GM23338 (cell line): ENCODE results near the gene SLX9. TPM values are rescaled to one million over a fixed set of nuclear protein-coding genes. Genes with fewer than 3 reads are reported as not detected.

Experiments
- ATAC-seq: fragments of 200-7000 bp; cut with Tn5 transposase; 3 replicates; pipeline ENCODE4 v1.9.1; 2020
- DNase-seq: peaks from one replicate; pipeline ENCODE4 v3.0.0-alpha.2; 2015; ENCODE audit warnings: low spot score
- H2AFZ ChIP-seq: fragments of 200-600 bp; sonication (generic); 2 replicates; pipeline ENCODE4 v1.8.0; 2016; ENCODE audit warnings: antibody characterized with exemption, mild to moderate bottlenecking, moderate library complexity
- H3F3A ChIP-seq: fragments of 200-600 bp; sonication (generic); replicated peaks from 2 replicates; pipeline ENCODE4 v1.8.0; 2017; ENCODE audit warnings: antibody characterized with exemption, mixed run types, low read depth
- H3K27ac ChIP-seq: fragments of 200-600 bp; sonication (generic); 2 replicates; pipeline ENCODE4 v1.6.1; 2016; ENCODE audit warnings: low read depth
- H3K27me3 ChIP-seq: fragments of 200-600 bp; sonication (generic); 2 replicates; pipeline ENCODE4 v1.8.0; 2016; ENCODE audit warnings: mild to moderate bottlenecking, mixed run types, moderate library complexity; ENCODE audit not compliant: insufficient read depth
- H3K36me3 ChIP-seq: fragments of 200-600 bp; sonication (generic); 2 replicates; pipeline ENCODE4 v1.8.0; 2016; ENCODE audit warnings: mild to moderate bottlenecking; ENCODE audit not compliant: insufficient read depth
- H3K4me1 ChIP-seq: fragments of 200-600 bp; sonication (generic); 2 replicates; pipeline ENCODE4 v1.8.0; 2016; ENCODE audit warnings: mild to moderate bottlenecking, moderate library complexity; ENCODE audit not compliant: insufficient read depth
- H3K4me2 ChIP-seq: fragments of 200-600 bp; sonication (generic); 2 replicates; pipeline ENCODE4 v1.7.1; 2017; ENCODE audit warnings: mixed run types
- H3K4me3 ChIP-seq: fragments of 200-600 bp; sonication (generic); 2 replicates; pipeline ENCODE4 v1.6.1; 2016; ENCODE audit warnings: mixed run types
- H3K79me2 ChIP-seq: fragments of 200-600 bp; sonication (generic); replicated peaks from 2 replicates; pipeline ENCODE4 v1.8.0; 2017; ENCODE audit warnings: mild to moderate bottlenecking; ENCODE audit not compliant: insufficient read depth
- H3K9me2 ChIP-seq: fragments of 200-600 bp; sonication (generic); 2 replicates; pipeline ENCODE4 v1.8.0; 2017; ENCODE audit not compliant: insufficient read depth
- H4K20me1 ChIP-seq: fragments of 200-600 bp; sonication (generic); replicated peaks from 2 replicates; pipeline ENCODE4 v1.8.0; 2017; ENCODE audit warnings: mild to moderate bottlenecking; ENCODE audit not compliant: insufficient read depth
- H3K27ac Mint-ChIP-seq: 2 replicates; pipeline ENCODE4 v1.8.0; 2020; ENCODE audit warnings: inconsistent platforms, mild to moderate bottlenecking, moderate library complexity, mixed read lengths
- H3K27me3 Mint-ChIP-seq: 3 replicates; pipeline ENCODE4 v1.8.0; 2022; ENCODE audit warnings: low read depth, mild to moderate bottlenecking, moderate library complexity, mixed read lengths, inconsistent platforms; ENCODE audit not compliant: insufficient read depth, poor library complexity
- H3K36me3 Mint-ChIP-seq: 3 replicates; pipeline ENCODE4 v1.8.0; 2021; ENCODE audit warnings: low read depth, mild to moderate bottlenecking, inconsistent platforms, moderate library complexity, mixed read lengths
- H3K4me1 Mint-ChIP-seq: 3 replicates; pipeline ENCODE4 v1.8.0; 2020; ENCODE audit warnings: mild to moderate bottlenecking, inconsistent platforms, mixed read lengths
- H3K4me3 Mint-ChIP-seq: 3 replicates; pipeline ENCODE4 v1.8.0; 2021; ENCODE audit warnings: moderate library complexity, mild to moderate bottlenecking, inconsistent platforms, mixed read lengths
- H3K9me3 Mint-ChIP-seq: 3 replicates; pipeline ENCODE4 v1.8.0; 2020; ENCODE audit warnings: moderate library complexity, mild to moderate bottlenecking, inconsistent platforms, mixed read lengths
- CREB1 ChIP-seq: fragments of 250-450 bp; sonication (Bioruptor Pico); IDR thresholded peaks from 2 replicates; pipeline ENCODE4 v1.5.0; 2020; ENCODE audit warnings: low read depth, mild to moderate bottlenecking, moderate library complexity
- CTCF ChIP-seq, 2 experiments: fragments of 200-600 bp in 1 of 2; sonication (generic) in 1 of 2; conservative IDR thresholded peaks; 2 replicates each; pipeline versions ENCODE4 v1.5.1 to v1.6.1; 2016 to 2017; ENCODE audit warnings: antibody characterized with exemption in 2 of 2, low read depth in 2 of 2, mild to moderate bottlenecking in 2 of 2, moderate library complexity in 1 of 2
- ETS1 ChIP-seq: IDR thresholded peaks from 2 replicates; pipeline ENCODE4 v1.6.1; 2016; ENCODE audit warnings: antibody characterized with exemption
- EZH2 ChIP-seq: fragments of 200-600 bp; sonication (generic); IDR thresholded peaks from one replicate; pipeline ENCODE4 v1.8.0; 2017; ENCODE audit warnings: antibody characterized with exemption, mild to moderate bottlenecking, low read depth; ENCODE audit not compliant: unreplicated experiment
- JUNB ChIP-seq: IDR thresholded peaks from one replicate; pipeline ENCODE4 v1.6.1; 2016; ENCODE audit warnings: antibody characterized with exemption; ENCODE audit not compliant: unreplicated experiment
- NANOG ChIP-seq: IDR thresholded peaks from 2 replicates; pipeline ENCODE4 v1.6.1; 2016; ENCODE audit warnings: antibody characterized with exemption, borderline replicate concordance
- ZNF114 ChIP-seq: fragments of 250-450 bp; sonication (Bioruptor Pico); IDR thresholded peaks from 2 replicates; pipeline ENCODE4 v1.5.0; 2020; ENCODE audit warnings: mild to moderate bottlenecking, moderate library complexity
- ZNF331 ChIP-seq: fragments of 250-450 bp; sonication (Bioruptor Pico); IDR thresholded peaks from 2 replicates; pipeline ENCODE4 v1.5.0; 2020; ENCODE audit warnings: low read depth, mild to moderate bottlenecking, moderate library complexity
- ZNF462 ChIP-seq: fragments of 250-450 bp; sonication (Bioruptor Pico); IDR thresholded peaks from 2 replicates; pipeline ENCODE4 v1.5.0; 2020; ENCODE audit warnings: mild to moderate bottlenecking, moderate library complexity
- polyA plus RNA-seq: library from polyadenylated mRNA; unstranded; fragments of >200 nt; fragmentation: Nextera tagmentation; extraction: Ambion mirVana; gene quantifications from 2 replicates; pipeline ENCODE4 v1.2.1, GENCODE V29; 2016
- total RNA-seq: library from RNA; depleted of rRNA; stranded (reverse); fragments of >200 nt; shearing (Covaris generic); gene quantifications from 2 replicates; pipeline ENCODE4 v1.2.3, GENCODE V29; 2014
- TF ChIP-seq, protein P1 (sequence below): IDR thresholded peaks from one replicate; pipeline ENCODE4 v1.6.1; 2018; ENCODE audit warnings: antibody characterized with exemption; ENCODE audit not compliant: unreplicated experiment

The SLX9 gene
- total and polyA plus RNA-seq, 2 experiments from 2014 or later: 41.5 to 46.9 TPM

DNA sequence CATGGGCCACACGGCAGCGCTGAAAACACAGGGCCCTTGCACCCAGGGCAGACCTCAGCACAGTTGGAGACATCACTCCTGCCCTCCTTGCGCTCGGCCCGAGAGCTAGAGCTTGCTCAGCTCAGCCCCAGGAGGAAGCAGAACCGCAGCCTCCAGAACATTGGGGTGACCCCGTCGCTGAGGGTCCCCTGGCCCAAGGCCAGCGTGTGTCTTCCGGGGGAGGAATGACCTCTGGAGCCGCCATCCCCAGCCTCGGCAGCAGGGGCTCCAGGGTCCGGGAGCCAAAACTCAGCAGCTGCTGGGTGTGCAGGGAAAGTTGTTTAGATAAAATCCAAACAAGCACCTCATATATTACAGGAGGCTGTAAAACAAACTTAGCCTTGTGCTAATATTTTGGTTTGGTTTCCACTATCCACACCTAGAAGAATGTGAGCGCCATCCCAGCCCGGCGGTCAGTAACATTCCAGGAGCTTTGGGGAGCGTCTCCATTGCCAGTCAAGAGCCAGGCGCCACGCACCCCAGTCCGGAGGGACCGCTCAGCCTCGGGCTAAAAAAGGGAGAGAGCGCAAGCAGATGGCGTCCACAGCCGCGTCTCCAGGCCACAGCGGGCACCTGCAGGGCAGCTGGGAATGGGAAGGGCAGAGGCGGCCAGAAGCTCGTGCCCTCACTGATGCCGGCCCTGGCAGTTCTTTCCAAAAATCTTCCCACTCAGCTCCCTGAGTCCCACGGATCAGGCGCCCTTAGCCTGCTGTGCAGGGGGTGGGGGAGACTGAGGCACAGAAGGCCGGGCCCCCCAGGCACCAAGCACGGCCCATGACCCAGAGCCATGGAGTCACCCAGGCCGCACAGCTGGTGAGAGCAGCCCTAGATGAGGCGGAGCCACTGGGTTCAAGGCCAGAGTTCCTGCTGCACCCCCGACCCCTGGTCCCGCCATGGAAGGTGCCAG is 52.0 kb downstream of the SLX9 start:
- ATAC-seq: no peak; the same call in 2 of the 3 replicates

More for the DNA sequence above, 52.0 kb downstream of the SLX9 start:
- H3K4me1 Mint-ChIP-seq: no peaks in the 10 kb centered on the region
- Histone ChIP-seq H4K20me1 (no peaks in the 10 kb centered on the region), H3K36me3 (no peaks in the 10 kb centered on the region), H3K27ac (no peak overlapping the region), H3K79me2 (no peaks in the 10 kb centered on the region), H3K4me1 (no peaks in the 10 kb centered on the region), H3K4me2 (no peak overlapping the region), H2AFZ (no peak overlapping the region), H3K9me2 (no peaks in the 10 kb centered on the region), H3K27me3 (no peaks in the 10 kb centered on the region), H3F3A (no peaks in the 10 kb centered on the region), H3K4me3 (no peak overlapping the region)
- no peaks in the 10 kb centered on the region for H3K36me3 Mint-ChIP-seq
- H3K27me3 Mint-ChIP-seq: peaks cover 8% of the 10 kb centered on the region
- TF ChIP-seq JUNB (no peak), CREB1 (CRISPR knock-in tag) (no peak), EZH2 (no peak), ZNF114 (no peak), ETS1 (no peak), ZNF462 (CRISPR knock-in tag) (no peak), NANOG (no peak), CTCF (conservative IDR thresholded peaks at IDR 0.05; ENCODE audit: low read depth in 2 of 2) (no peak), ZNF331 (CRISPR knock-in tag) (no peak)
- TF ChIP-seq, protein P1, sequence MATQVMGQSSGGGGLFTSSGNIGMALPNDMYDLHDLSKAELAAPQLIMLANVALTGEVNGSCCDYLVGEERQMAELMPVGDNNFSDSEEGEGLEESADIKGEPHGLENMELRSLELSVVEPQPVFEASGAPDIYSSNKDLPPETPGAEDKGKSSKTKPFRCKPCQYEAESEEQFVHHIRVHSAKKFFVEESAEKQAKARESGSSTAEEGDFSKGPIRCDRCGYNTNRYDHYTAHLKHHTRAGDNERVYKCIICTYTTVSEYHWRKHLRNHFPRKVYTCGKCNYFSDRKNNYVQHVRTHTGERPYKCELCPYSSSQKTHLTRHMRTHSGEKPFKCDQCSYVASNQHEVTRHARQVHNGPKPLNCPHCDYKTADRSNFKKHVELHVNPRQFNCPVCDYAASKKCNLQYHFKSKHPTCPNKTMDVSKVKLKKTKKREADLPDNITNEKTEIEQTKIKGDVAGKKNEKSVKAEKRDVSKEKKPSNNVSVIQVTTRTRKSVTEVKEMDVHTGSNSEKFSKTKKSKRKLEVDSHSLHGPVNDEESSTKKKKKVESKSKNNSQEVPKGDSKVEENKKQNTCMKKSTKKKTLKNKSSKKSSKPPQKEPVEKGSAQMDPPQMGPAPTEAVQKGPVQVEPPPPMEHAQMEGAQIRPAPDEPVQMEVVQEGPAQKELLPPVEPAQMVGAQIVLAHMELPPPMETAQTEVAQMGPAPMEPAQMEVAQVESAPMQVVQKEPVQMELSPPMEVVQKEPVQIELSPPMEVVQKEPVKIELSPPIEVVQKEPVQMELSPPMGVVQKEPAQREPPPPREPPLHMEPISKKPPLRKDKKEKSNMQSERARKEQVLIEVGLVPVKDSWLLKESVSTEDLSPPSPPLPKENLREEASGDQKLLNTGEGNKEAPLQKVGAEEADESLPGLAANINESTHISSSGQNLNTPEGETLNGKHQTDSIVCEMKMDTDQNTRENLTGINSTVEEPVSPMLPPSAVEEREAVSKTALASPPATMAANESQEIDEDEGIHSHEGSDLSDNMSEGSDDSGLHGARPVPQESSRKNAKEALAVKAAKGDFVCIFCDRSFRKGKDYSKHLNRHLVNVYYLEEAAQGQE: no peak
- H3K27ac Mint-ChIP-seq: no peak overlapping the region
- no peak for DNase-seq
- no peak overlapping the region for H3K4me3 Mint-ChIP-seq
- no peaks in the 10 kb centered on the region for H3K9me3 Mint-ChIP-seq
